Measurements from ENCODE around the gene PTPN11.
"Not testable (repeated sequence)": the region's sequence is repeated elsewhere in the genome, so short reads cannot be mapped to it uniquely, and the experiment has no call there.

PTPN11 gene

GRCh38 chr12:112409906-112410244 lies 8.9 kb upstream of the PTPN11 start:
- no peak for DNase-seq

GRCh38 chr12:112413855-112414625 lies 4.7 kb upstream of the PTPN11 start:
- DNase-seq: no peak

GRCh38 chr12:112415457-112415856 lies 3.3 kb upstream of the PTPN11 start:
- not testable (repeated sequence) for DNase-seq

GRCh38 chr12:112418273-112418607 lies 507 bp upstream of the PTPN11 start:
- DNase-seq: no peak

- DNase-seq: peak; percentile 74
These were observed 768 bp downstream of the PTPN11 start for GRCh38 chr12:112419297-112420133.

- DNase-seq: no peak
These were observed 2.0 kb downstream of the PTPN11 start for GRCh38 chr12:112420740-112421139.

- DNase-seq: no peak
These were observed 2.6 kb downstream of the PTPN11 start for GRCh38 chr12:112421363-112421762.

GRCh38 chr12:112422531-112422930 lies 3.8 kb downstream of the PTPN11 start:
- no peak for DNase-seq

GRCh38 chr12:112424126-112424525 lies 5.4 kb downstream of the PTPN11 start:
- DNase-seq: no peak

- no peak for DNase-seq
These were observed 7.0 kb downstream of the PTPN11 start for GRCh38 chr12:112425582-112426382.

GRCh38 chr12:112427760-112428159 lies 9.0 kb downstream of the PTPN11 start:
- DNase-seq: no peak

- no peak for DNase-seq
These were observed 12.2 kb downstream of the PTPN11 start for GRCh38 chr12:112430929-112431328.

GRCh38 chr12:112431965-112432364 lies 13.2 kb downstream of the PTPN11 start:
- DNase-seq: no peak

- no peak for DNase-seq
These were observed 14.8 kb downstream of the PTPN11 start for GRCh38 chr12:112433551-112433950.

- DNase-seq: not testable (repeated sequence)
These were observed 19.9 kb downstream of the PTPN11 start for GRCh38 chr12:112438645-112439044.

GRCh38 chr12:112439769-112440168 lies 21.0 kb downstream of the PTPN11 start:
- no peak for DNase-seq

GRCh38 chr12:112440653-112441052 lies 21.9 kb downstream of the PTPN11 start:
- DNase-seq: not testable (repeated sequence)

GRCh38 chr12:112443916-112444315 lies 25.2 kb downstream of the PTPN11 start:
- DNase-seq: no peak

- no peak for DNase-seq
These were observed 27.4 kb downstream of the PTPN11 start for GRCh38 chr12:112446008-112446725.

- DNase-seq: no peak
These were observed 28.4 kb downstream of the PTPN11 start for GRCh38 chr12:112447106-112447505.

GRCh38 chr12:112448165-112448564 lies 29.4 kb downstream of the PTPN11 start:
- not testable (repeated sequence) for DNase-seq

- DNase-seq: no peak
These were observed 32.0 kb downstream of the PTPN11 start for GRCh38 chr12:112450725-112451124.

GRCh38 chr12:112456029-112456428 lies 37.3 kb downstream of the PTPN11 start:
- no peak for DNase-seq

All from T1000 (cell line).